Activated naive CD8-positive, alpha-beta T cell treated with anti-CD3 and anti-CD28 coated beads for 36 hours (primary cell): ENCODE data around the gene POLR1C. TPM values are rescaled to one million over a fixed set of nuclear protein-coding genes. Genes with fewer than 3 reads are reported as not detected.
"Not testable (repeated sequence)": the region's sequence is repeated elsewhere in the genome, so short reads cannot be mapped to it uniquely, and the experiment has no call there.

Experiments
- DNase-seq: peaks from one replicate; pipeline ENCODE4 v3.0.0; 2021
- H3K27ac Mint-ChIP-seq: one replicate; pipeline ENCODE4 v1.8.0; 2022; ENCODE audit warnings: mild to moderate bottlenecking, moderate library complexity, mixed read lengths
- H3K27me3 Mint-ChIP-seq: one replicate; pipeline ENCODE4 v1.8.0; 2022; ENCODE audit warnings: mild to moderate bottlenecking, mixed read lengths
- H3K36me3 Mint-ChIP-seq: one replicate; pipeline ENCODE4 v1.8.0; 2021; ENCODE audit warnings: mild to moderate bottlenecking, mixed read lengths
- H3K4me1 Mint-ChIP-seq: one replicate; pipeline ENCODE4 v1.8.0; 2021; ENCODE audit warnings: mixed read lengths
- H3K4me3 Mint-ChIP-seq: one replicate; pipeline ENCODE4 v1.8.0; 2022; ENCODE audit warnings: mild to moderate bottlenecking, moderate library complexity, mixed read lengths
- H3K9me3 Mint-ChIP-seq: one replicate; pipeline ENCODE4 v1.8.0; 2022; ENCODE audit warnings: mixed read lengths
- total RNA-seq, 2 experiments: library from RNA; stranded (reverse); gene quantifications; one replicate each; pipeline ENCODE4 v1.2.3, GENCODE V29; 2021

POLR1C gene
- 10 to 100 TPM; 87.6 to 99.1 TPM for total RNA-seq

GRCh38 chr6:43516697-43517504, at the start of gene POLR1C, which contains the start of gene YIPF3:
Gene POLR1C (plus strand): TSS chr6:43517089. CDS start chr6:43517110, 21 bp downstream.
Gene YIPF3 (minus strand): TSS chr6:43516926. CDS start chr6:43516807, 119 bp downstream.
- no peaks in the 10 kb centered on the region for H3K27me3 Mint-ChIP-seq
- peaks cover 26% of the 10 kb centered on the region for H3K4me1 Mint-ChIP-seq
- H3K9me3 Mint-ChIP-seq: no peaks in the 10 kb centered on the region
- H3K4me3 Mint-ChIP-seq: no peak within 1 kb of the TSS
- H3K27ac Mint-ChIP-seq: no peak within 1 kb of the TSS
- peaks cover 13% of the 10 kb centered on the region for H3K36me3 Mint-ChIP-seq
- DNase-seq: peak; percentile 94

GRCh38 chr6:43467265-43467664, 49.6 kb upstream of the POLR1C start:
- not testable (repeated sequence) for H3K36me3 Mint-ChIP-seq, H3K9me3 Mint-ChIP-seq, DNase-seq, H3K27ac Mint-ChIP-seq, H3K4me1 Mint-ChIP-seq, H3K4me3 Mint-ChIP-seq
- peaks cover 36% of the 10 kb centered on the region for H3K27me3 Mint-ChIP-seq

- peaks cover 34% of the 10 kb centered on the region for H3K27me3 Mint-ChIP-seq
- no peaks in the 10 kb centered on the region for H3K36me3 Mint-ChIP-seq
- no peak overlapping the region for H3K27ac Mint-ChIP-seq
- H3K4me1 Mint-ChIP-seq: no peaks in the 10 kb centered on the region
- H3K9me3 Mint-ChIP-seq: no peaks in the 10 kb centered on the region
- no peak for DNase-seq
- no peak overlapping the region for H3K4me3 Mint-ChIP-seq
Observed at GRCh38 chr6:43467752-43468151, 49.1 kb upstream of the POLR1C start.

GRCh38 chr6:43468240-43468639, 48.6 kb upstream of the POLR1C start:
- Mint-ChIP-seq H3K4me1 (no peaks in the 10 kb centered on the region), H3K27me3 (peaks cover 32% of the 10 kb centered on the region), H3K4me3 (no peak overlapping the region), H3K27ac (no peak overlapping the region), H3K36me3 (no peaks in the 10 kb centered on the region), H3K9me3 (no peaks in the 10 kb centered on the region)
- no peak for DNase-seq

- H3K27ac Mint-ChIP-seq: no peak overlapping the region
- no peaks in the 10 kb centered on the region for H3K36me3 Mint-ChIP-seq
- no peak for DNase-seq
- no peaks in the 10 kb centered on the region for H3K9me3 Mint-ChIP-seq
- no peaks in the 10 kb centered on the region for H3K4me1 Mint-ChIP-seq
- H3K4me3 Mint-ChIP-seq: no peak overlapping the region
- peaks cover 27% of the 10 kb centered on the region for H3K27me3 Mint-ChIP-seq
Observed at GRCh38 chr6:43468748-43469681, 47.9 kb upstream of the POLR1C start.

GRCh38 chr6:43469947-43470346, 46.9 kb upstream of the POLR1C start:
- no peaks in the 10 kb centered on the region for H3K36me3 Mint-ChIP-seq
- no peak for DNase-seq
- H3K4me1 Mint-ChIP-seq: no peaks in the 10 kb centered on the region
- H3K9me3 Mint-ChIP-seq: no peaks in the 10 kb centered on the region
- H3K4me3 Mint-ChIP-seq: no peak overlapping the region
- peaks cover 24% of the 10 kb centered on the region for H3K27me3 Mint-ChIP-seq
- no peak overlapping the region for H3K27ac Mint-ChIP-seq

- H3K9me3 Mint-ChIP-seq: no peaks in the 10 kb centered on the region
- no peak for DNase-seq
- H3K36me3 Mint-ChIP-seq: no peaks in the 10 kb centered on the region
- no peak overlapping the region for H3K4me3 Mint-ChIP-seq
- H3K27me3 Mint-ChIP-seq: peaks cover 24% of the 10 kb centered on the region
- no peak overlapping the region for H3K27ac Mint-ChIP-seq
- H3K4me1 Mint-ChIP-seq: no peaks in the 10 kb centered on the region
Observed at GRCh38 chr6:43471399-43471798, 45.5 kb upstream of the POLR1C start.

GRCh38 chr6:43472515-43472914, 44.4 kb upstream of the POLR1C start:
- DNase-seq: no peak
- Mint-ChIP-seq H3K9me3 (no peaks in the 10 kb centered on the region), H3K27ac (no peak overlapping the region), H3K4me1 (peaks cover 7% of the 10 kb centered on the region), H3K4me3 (no peak overlapping the region), H3K27me3 (peaks cover 21% of the 10 kb centered on the region), H3K36me3 (no peaks in the 10 kb centered on the region)

- DNase-seq: no peak
- Mint-ChIP-seq H3K4me1 (peaks cover 27% of the 10 kb centered on the region), H3K36me3 (peaks cover 8% of the 10 kb centered on the region), H3K4me3 (no peak overlapping the region), H3K9me3 (no peaks in the 10 kb centered on the region), H3K27ac (no peak overlapping the region), H3K27me3 (peaks cover 8% of the 10 kb centered on the region)
Observed at GRCh38 chr6:43475516-43475915, 41.4 kb upstream of the POLR1C start.

GRCh38 chr6:43476746-43477145, 40.1 kb upstream of the POLR1C start:
- Mint-ChIP-seq H3K36me3 (peaks cover 8% of the 10 kb centered on the region), H3K4me3 (peak overlapping the region; percentile 98), H3K4me1 (peaks cover 35% of the 10 kb centered on the region), H3K9me3 (no peaks in the 10 kb centered on the region), H3K27me3 (no peaks in the 10 kb centered on the region), H3K27ac (peak overlapping the region; percentile 95)
- DNase-seq: no peak

- H3K36me3 Mint-ChIP-seq: peaks cover 13% of the 10 kb centered on the region
- H3K4me1 Mint-ChIP-seq: peaks cover 37% of the 10 kb centered on the region
- H3K27ac Mint-ChIP-seq: peak within 1 kb of the TSS; percentile 95
- no peaks in the 10 kb centered on the region for H3K27me3 Mint-ChIP-seq
- peak; percentile 98 for DNase-seq
- peak within 1 kb of the TSS; percentile 98 for H3K4me3 Mint-ChIP-seq
- no peaks in the 10 kb centered on the region for H3K9me3 Mint-ChIP-seq
Observed at GRCh38 chr6:43477235-43478007, 39.5 kb upstream of the POLR1C start, which contains the start of gene TJAP1. Gene TJAP1 (plus strand): TSS chr6:43477570. CDS start chr6:43499002, 21,432 bp downstream.

- peaks cover 13% of the 10 kb centered on the region for H3K36me3 Mint-ChIP-seq
- H3K27ac Mint-ChIP-seq: peak overlapping the region; percentile 95
- peaks cover 37% of the 10 kb centered on the region for H3K4me1 Mint-ChIP-seq
- no peaks in the 10 kb centered on the region for H3K27me3 Mint-ChIP-seq
- DNase-seq: no peak
- peak overlapping the region; percentile 98 for H3K4me3 Mint-ChIP-seq
- no peaks in the 10 kb centered on the region for H3K9me3 Mint-ChIP-seq
Observed at GRCh38 chr6:43478008-43478372, 38.9 kb upstream of the POLR1C start.

GRCh38 chr6:43481075-43481474, 35.8 kb upstream of the POLR1C start:
- Mint-ChIP-seq H3K4me3 (no peak overlapping the region), H3K27me3 (no peaks in the 10 kb centered on the region), H3K9me3 (no peaks in the 10 kb centered on the region), H3K4me1 (peaks cover 37% of the 10 kb centered on the region), H3K27ac (no peak overlapping the region), H3K36me3 (peaks cover 13% of the 10 kb centered on the region)
- no peak for DNase-seq

- H3K9me3 Mint-ChIP-seq: no peaks in the 10 kb centered on the region
- peaks cover 37% of the 10 kb centered on the region for H3K4me1 Mint-ChIP-seq
- H3K27ac Mint-ChIP-seq: no peak overlapping the region
- DNase-seq: no peak
- no peak overlapping the region for H3K4me3 Mint-ChIP-seq
- H3K27me3 Mint-ChIP-seq: no peaks in the 10 kb centered on the region
- H3K36me3 Mint-ChIP-seq: peaks cover 13% of the 10 kb centered on the region
Observed at GRCh38 chr6:43481591-43482236, 35.2 kb upstream of the POLR1C start.
